ENCODE results near the gene ZCCHC9. TPM values are rescaled to one million over a fixed set of nuclear protein-coding genes. Genes with fewer than 3 reads are reported as not detected.

Gene ZCCHC9
- total and polyA plus RNA-seq, 2 of the 4 experiments (the other 2 are of a cell fraction), result 20.4 to 24.6 TPM

DNA sequence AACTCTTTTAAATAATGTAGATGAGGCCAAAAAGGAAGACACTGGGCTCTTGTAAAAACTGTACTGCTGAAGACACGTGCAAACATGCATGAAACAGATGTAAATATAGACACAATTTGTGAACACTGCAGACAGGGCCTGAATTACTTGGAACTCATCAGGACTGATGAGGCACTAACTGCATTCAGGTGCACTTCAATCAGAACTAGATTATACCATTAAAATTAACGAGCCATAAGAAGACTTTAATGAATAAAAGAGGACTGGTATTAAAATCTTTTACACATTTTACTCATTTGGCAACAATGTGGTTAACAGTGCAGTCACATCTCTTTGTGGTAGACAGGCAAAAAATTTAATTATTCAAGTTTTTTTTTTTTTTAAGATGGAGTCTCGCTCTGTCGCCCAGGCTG, 13.4 kb upstream of the ZCCHC9 start:
- Histone ChIP-seq H4K5ac (ENCODE audit: low read depth, low read length) (no peak overlapping the region), H3K9me3 (ENCODE audit: control insufficient read depth, insufficient read depth, low read length) (peaks cover 4% of the 10 kb centered on the region; the same call in 1 of the 2 replicates), H3K4ac (ENCODE audit: low read depth, low read length) (no peak overlapping the region), H2BK20ac (ENCODE audit: low read depth, low read length) (no peak overlapping the region), H3K18ac (ENCODE audit: low read depth, low read length) (no peak overlapping the region), H2BK120ac (ENCODE audit: low read depth, low read length) (no peak overlapping the region), H3K27ac (ENCODE audit: insufficient read depth, low read length) (no peak overlapping the region), H3K36me3 (ENCODE audit: control insufficient read depth, insufficient read depth, low read length) (no peaks in the 10 kb centered on the region), H3K4me3 (ENCODE audit: insufficient read depth, low read depth, low read length) (no peak overlapping the region), H2AFZ (replicated peaks; ENCODE audit: low read length, poor library complexity) (no peak overlapping the region), H2BK15ac (ENCODE audit: low read depth, low read length) (no peak overlapping the region), H3K14ac (replicated peaks; ENCODE audit: low read depth, low read length) (no peak overlapping the region), H3K79me1 (ENCODE audit: low read depth in 1 of 2, low read length in 2 of 2) (peaks cover 20 to 46% of the 10 kb centered on the region in 2 experiments), H3K23ac (ENCODE audit: low read depth, low read length) (no peak overlapping the region), H2AK5ac (ENCODE audit: low read depth, low read length) (no peak overlapping the region), H4K91ac (ENCODE audit: insufficient read depth, low read depth, low read length) (no peak overlapping the region), H3K9ac (ENCODE audit: low read depth, low read length) (no peak overlapping the region), H3K56ac (ENCODE audit: extremely low read depth, insufficient read depth, low read length) (no peak overlapping the region), H2AK9ac (replicated peaks; ENCODE audit: low read depth, low read length, poor library complexity) (no peak overlapping the region), H3K4me1 (ENCODE audit: control insufficient read depth, insufficient read depth, low read length) (no peaks in the 10 kb centered on the region; the same call in 1 of the 2 replicates), H3K9me1 (ENCODE audit: insufficient read depth, low read length) (peaks cover 9% of the 10 kb centered on the region; the same call in 1 of the 2 replicates), H3K4me2 (ENCODE audit: low read depth, low read length) (no peak overlapping the region), H4K20me1 (ENCODE audit: insufficient read depth, low read length) (peaks cover 13% of the 10 kb centered on the region; the same call in 1 of the 2 replicates), H2BK5ac (ENCODE audit: low read depth, low read length, poor library complexity, severe bottlenecking) (no peak overlapping the region), H4K8ac (ENCODE audit: low read depth in 2 of 2, low read length in 2 of 2) (no peak overlapping the region), H3K27me3 (ENCODE audit: control insufficient read depth, insufficient read depth, low read length) (no peaks in the 10 kb centered on the region)
- TF ChIP-seq RAD21 (IDR thresholded peaks at IDR 0.05; ENCODE audit: low read length) (no peak), NFE2L2 (IDR thresholded peaks at IDR 0.05; ENCODE audit: low read depth, low read length) (no peak), POLR2A (IDR thresholded peaks at IDR 0.05; ENCODE audit: low read depth, low read length) (no peak), MAZ (IDR thresholded peaks at IDR 0.05; ENCODE audit: borderline replicate concordance, low read depth, low read length) (no peak), BHLHE40 (IDR thresholded peaks at IDR 0.05; ENCODE audit: low read depth, low read length) (no peak), CHD1 (IDR thresholded peaks at IDR 0.05; ENCODE audit: low read depth, low read length) (no peak), MAFK (IDR thresholded peaks at IDR 0.05; ENCODE audit: low read depth, low read length) (no peak), FOS (IDR thresholded peaks at IDR 0.05; ENCODE audit: low read depth, low read length) (no peak), CEBPB (IDR thresholded peaks at IDR 0.05; ENCODE audit: low read depth, low read length) (no peak)
- TF ChIP-seq, protein P1, sequence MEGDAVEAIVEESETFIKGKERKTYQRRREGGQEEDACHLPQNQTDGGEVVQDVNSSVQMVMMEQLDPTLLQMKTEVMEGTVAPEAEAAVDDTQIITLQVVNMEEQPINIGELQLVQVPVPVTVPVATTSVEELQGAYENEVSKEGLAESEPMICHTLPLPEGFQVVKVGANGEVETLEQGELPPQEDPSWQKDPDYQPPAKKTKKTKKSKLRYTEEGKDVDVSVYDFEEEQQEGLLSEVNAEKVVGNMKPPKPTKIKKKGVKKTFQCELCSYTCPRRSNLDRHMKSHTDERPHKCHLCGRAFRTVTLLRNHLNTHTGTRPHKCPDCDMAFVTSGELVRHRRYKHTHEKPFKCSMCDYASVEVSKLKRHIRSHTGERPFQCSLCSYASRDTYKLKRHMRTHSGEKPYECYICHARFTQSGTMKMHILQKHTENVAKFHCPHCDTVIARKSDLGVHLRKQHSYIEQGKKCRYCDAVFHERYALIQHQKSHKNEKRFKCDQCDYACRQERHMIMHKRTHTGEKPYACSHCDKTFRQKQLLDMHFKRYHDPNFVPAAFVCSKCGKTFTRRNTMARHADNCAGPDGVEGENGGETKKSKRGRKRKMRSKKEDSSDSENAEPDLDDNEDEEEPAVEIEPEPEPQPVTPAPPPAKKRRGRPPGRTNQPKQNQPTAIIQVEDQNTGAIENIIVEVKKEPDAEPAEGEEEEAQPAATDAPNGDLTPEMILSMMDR (conservative IDR thresholded peaks at IDR 0.05; ENCODE audit: low read depth, low read length), result no peak
- TF ChIP-seq, protein P2, sequence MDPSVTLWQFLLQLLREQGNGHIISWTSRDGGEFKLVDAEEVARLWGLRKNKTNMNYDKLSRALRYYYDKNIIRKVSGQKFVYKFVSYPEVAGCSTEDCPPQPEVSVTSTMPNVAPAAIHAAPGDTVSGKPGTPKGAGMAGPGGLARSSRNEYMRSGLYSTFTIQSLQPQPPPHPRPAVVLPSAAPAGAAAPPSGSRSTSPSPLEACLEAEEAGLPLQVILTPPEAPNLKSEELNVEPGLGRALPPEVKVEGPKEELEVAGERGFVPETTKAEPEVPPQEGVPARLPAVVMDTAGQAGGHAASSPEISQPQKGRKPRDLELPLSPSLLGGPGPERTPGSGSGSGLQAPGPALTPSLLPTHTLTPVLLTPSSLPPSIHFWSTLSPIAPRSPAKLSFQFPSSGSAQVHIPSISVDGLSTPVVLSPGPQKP (IDR thresholded peaks at IDR 0.05; ENCODE audit: borderline replicate concordance, low read depth, low read length), result no peak
- TF ChIP-seq, protein P3, sequence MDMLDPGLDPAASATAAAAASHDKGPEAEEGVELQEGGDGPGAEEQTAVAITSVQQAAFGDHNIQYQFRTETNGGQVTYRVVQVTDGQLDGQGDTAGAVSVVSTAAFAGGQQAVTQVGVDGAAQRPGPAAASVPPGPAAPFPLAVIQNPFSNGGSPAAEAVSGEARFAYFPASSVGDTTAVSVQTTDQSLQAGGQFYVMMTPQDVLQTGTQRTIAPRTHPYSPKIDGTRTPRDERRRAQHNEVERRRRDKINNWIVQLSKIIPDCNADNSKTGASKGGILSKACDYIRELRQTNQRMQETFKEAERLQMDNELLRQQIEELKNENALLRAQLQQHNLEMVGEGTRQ (IDR thresholded peaks at IDR 0.05; ENCODE audit: low read depth, low read length), result no peak
- BruUV-seq (replicated peaks), result no TSS peak
- intact Hi-C loops (cut with micrococcal nuclease), result no loop called here
- POLR2A ChIA-PET (ENCODE audit: unreplicated experiment), result no interaction called here
- WGBS, 2 experiments (ENCODE audit: extremely low coverage in 2 of 2, insufficient read length in 1 of 2), result 83% methylated on average over 1 of the region's 4 CpGs; no CpG with 5 or more reads in 1 of the 2 experiments
- ATAC-seq (ENCODE audit: low read depth) (no peak), DNase-seq (no peak)
- CTCF ChIA-PET, result interaction anchor here (0.6 to 1.6 kb wide), 2 partner anchors 19 to 225 kb away, joined by 4 to 5 read pairs; no protein-coding TSS in a partner anchor
- dilution Hi-C loops (cut with HindIII; ENCODE audit: low sequenced_read_pairs, unreplicated experiment), result no loop called here
- in situ Hi-C loops (cut with MboI; ENCODE audit: low sequenced_read_pairs), result no loop called here

Data from IMR-90 (cell line).